GM11168 (cell line): ENCODE results near the gene PLXDC2.

Source experiments
- in situ Hi-C: fragments of 300-500 bp; cut with MboI; formaldehyde crosslinking; loops from one replicate; pipeline ENCODE4 v1.12.0; 2022; ENCODE audit warnings: low sequenced_read_pairs; ENCODE audit not compliant: unreplicated experiment

The PLXDC2 gene

DNA sequence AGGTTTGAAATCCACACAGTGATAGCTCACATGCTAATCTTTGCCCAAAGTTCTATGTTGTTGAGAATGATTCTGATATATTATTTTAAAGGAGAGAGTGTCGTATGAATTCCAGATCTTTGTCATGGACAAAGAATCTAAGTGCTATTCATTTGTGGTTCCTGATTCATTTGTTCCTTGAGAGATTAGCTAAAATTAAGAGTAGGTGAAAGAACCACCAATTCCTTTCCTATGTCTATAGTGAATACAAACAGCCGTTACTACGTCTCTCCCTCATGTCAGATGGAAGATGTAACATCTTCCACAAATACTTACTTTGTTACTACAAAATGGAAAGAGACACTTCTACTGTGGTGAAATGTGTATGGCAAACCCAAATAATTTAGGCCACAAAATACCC is 3.3 kb upstream of the PLXDC2 start:
- in situ Hi-C loops, result no loop called here

- in situ Hi-C loops, result no loop called here
Measured at GRCh38 chr10:19815036-19815730, 1.0 kb upstream of the PLXDC2 start.

GRCh38 chr10:19815731-19816410 is 361 bp upstream of the PLXDC2 start:
- in situ Hi-C loops, result no loop called here

GRCh38 chr10:19817231-19817933 is 1.1 kb downstream of the PLXDC2 start:
- in situ Hi-C loops, result no loop called here

GRCh38 chr10:19818876-19819275 is 2.6 kb downstream of the PLXDC2 start:
- in situ Hi-C loops, result no loop called here

GRCh38 chr10:19819419-19820033 is 3.3 kb downstream of the PLXDC2 start:
- in situ Hi-C loops, result no loop called here

DNA sequence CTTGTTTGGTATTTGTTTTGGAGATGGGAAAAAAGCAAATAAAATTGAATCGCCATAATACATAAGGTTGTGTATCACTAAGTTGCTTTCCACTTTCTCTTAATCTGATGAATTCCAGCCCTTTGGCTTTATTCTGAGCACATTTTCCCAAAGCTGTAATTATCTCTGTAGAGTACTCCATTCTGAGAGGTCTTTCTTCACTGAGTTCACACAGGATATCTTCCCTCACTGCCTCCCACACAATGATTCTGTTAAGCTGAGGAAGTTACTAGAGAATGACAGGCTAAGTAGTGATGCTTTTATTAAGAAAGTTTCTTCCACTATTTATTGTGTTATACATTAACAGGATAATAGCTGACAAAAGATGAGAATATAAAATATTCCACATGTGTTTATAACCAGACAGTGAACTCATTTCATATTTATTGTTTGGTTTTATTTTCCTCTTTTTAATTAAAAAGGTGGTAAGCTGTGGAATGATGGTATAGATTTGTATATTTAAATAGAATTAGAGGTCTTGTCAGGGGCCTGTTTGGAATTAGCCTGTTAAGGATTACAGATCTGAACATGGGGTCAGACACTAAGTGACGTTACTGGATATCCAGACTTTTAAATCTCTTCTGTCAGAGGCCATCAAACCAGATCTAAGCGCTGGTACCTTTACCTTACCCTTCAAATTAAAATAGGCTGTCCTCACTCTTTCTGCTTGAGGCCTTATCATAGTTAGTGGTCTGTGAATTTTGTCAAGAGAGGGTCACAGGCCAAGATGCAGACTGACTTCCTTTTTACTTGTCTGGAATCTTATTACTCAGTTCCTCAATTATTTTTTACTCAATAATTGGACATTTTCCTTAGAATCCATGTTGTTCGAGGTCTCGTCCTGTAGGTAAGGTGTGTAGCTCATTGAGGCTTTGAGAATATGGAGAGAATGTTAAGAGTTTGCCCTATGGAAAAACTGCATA is 8.4 kb downstream of the PLXDC2 start:
- in situ Hi-C loops, result no loop called here

GRCh38 chr10:19825700-19826099 is 9.5 kb downstream of the PLXDC2 start:
- in situ Hi-C loops, result no loop called here

DNA sequence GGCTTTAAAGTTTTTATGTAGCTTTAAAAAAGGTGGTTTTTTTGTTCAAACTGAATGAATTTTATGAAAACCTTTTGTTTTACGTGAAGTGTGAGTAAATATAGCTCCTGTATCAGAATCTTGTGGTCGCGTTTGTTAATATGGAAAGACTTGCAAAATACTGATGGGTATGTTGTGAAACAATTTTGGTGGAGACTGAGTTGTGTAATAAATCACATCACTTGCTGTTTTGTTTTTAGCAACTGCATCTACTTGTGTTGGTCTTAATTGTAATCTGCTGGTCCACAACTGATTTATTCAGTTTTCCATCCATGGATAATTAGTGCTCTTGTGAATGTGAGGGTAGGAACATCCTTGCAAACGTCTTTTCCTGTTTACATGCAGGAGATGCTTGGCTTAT is 10.5 kb downstream of the PLXDC2 start:
- in situ Hi-C loops, result no loop called here

GRCh38 chr10:19828278-19829049 is 12.2 kb downstream of the PLXDC2 start:
- in situ Hi-C loops, result no loop called here

DNA sequence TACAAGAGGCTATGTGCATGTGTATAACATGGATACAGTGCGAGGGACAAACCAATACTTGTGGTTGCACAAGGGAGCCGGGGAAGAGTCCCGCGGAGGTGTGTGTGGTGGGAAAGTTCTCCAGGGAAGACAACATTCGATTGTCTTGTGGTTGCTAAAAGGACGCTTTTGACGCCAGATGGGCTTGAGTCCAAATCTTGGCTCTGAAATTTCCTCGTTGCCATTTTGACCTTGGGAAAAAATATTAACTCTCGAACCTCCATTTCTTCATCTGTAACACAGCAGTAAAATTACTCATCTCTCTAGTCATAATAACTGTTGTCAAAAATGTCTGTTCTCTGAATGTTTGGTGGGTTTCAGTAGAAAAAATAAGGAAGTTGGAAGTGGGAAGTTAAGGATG is 16.5 kb downstream of the PLXDC2 start:
- in situ Hi-C loops, result no loop called here

DNA sequence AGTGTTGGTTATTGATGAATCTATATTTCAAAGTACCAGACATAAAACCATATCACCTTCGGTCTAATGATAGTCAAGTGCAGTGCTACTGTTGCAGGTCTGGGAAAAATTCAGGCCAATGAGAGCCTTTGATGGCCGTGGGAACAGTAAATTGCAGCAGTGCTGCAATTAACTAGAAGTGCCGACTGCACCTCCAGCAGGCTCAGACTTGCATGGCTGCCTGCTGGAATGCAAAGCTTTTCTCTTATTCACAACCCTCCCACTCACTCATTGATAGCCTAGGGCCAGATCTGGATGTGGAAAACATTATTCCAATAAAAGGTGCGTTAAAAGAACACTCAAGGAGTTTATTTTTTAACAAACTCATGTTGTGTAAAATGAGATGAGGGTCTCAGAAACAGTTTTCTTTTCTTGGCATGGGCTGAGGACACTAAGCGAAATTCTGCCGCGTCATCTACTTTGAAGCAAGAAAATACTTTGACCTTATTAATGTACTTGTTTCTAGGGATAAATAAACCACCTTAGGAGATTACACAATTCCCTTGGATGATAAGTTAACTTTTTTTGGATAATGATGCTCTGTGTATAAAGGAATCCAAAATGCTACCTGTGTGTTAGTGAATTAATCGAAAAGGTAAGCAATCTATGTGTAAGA is 17.1 kb downstream of the PLXDC2 start:
- in situ Hi-C loops, result no loop called here

DNA sequence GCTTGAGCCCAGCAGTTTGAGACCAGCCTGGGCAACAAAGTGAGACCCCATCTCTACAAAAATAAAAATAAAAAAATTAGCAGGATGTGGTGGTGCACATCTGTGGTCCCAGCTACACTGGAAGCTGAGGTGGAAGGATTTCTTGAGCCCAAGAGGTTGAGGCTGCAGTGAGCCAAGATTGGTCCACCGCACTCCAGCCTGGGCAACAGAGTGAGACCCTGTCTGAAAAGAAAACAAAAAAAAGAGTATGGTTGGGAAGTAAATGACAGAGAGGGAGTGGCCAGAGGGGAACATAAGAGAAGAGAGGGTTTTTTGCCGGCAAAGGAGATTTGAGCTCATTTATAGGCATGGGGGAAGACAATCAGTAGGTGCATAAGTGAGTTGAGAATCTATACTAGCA is 19.7 kb downstream of the PLXDC2 start:
- in situ Hi-C loops, result no loop called here

DNA sequence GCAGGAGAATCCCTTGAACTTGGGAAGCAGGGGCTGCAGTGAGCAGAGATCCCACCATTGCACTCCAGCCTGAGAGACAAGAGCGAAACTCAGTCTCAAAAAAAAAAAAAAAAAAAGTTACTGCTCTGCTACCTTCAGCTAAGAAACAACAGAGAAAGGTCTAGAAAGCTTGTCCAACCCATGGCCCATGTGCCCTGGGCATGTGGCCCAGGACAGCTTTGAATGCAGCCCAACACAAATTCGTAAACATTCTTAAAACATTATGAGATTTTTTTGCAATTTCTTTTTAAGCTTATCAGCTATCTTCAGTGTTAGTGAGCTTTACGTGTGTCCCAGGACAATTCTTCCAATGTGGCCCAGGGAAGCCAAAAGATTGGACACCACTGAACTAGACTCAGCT is 22.9 kb downstream of the PLXDC2 start:
- in situ Hi-C loops, result no loop called here

DNA sequence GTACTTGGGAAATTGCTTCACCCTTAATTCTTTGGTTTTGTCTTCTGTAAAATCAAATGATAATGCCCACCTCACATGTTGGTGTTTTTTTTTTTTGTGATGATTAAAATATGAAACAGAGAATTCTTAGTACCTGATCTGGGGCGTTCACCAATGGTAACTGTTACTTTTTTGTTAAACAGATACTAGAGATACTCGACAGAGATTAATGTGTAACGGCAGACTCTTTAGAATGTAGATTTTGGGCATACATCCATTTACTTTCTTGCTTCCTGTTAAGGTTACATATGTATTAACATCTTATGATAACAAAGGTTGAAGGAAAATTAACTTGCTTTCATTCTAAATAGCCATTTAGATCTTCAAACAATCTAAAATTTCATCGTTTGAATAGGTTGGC is 23.3 kb downstream of the PLXDC2 start:
- in situ Hi-C loops, result no loop called here

DNA sequence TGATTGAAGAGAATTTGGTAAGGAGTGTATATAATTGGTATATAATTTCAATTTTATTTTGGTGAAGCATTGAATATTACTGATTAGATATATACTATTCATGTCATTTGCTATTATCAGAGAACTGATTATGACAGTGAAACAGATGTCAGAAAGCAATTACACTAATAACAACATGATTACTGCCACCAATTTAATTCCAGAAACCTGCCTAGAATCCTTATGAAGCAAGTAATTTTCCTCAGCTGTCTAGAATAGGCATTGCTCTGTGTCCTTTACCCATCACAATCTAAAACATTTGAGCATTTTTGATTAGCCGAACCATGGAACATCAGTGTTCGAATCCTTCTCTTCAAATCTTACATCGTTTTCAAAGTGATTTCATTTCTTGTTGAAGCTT is 24.5 kb downstream of the PLXDC2 start:
- in situ Hi-C loops, result no loop called here

DNA sequence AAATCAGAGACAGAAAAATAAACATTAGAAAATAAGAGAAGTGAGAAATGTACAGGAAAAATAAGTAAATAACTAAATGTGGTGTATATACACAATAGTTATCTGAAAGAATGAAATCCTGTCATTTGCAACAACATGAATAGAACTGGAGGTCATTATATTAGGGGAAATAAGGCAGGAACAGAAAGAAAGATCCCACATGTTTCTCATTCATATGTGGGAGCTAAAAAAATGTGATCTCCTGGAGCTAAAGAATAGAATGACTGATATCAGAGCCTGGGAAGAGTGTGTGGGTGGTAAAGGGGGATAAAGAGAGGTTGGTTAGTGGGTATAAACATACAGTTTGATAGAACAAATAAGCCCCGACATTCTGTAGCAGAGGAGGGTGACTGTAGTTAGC is 27.3 kb downstream of the PLXDC2 start:
- in situ Hi-C loops, result no loop called here

DNA sequence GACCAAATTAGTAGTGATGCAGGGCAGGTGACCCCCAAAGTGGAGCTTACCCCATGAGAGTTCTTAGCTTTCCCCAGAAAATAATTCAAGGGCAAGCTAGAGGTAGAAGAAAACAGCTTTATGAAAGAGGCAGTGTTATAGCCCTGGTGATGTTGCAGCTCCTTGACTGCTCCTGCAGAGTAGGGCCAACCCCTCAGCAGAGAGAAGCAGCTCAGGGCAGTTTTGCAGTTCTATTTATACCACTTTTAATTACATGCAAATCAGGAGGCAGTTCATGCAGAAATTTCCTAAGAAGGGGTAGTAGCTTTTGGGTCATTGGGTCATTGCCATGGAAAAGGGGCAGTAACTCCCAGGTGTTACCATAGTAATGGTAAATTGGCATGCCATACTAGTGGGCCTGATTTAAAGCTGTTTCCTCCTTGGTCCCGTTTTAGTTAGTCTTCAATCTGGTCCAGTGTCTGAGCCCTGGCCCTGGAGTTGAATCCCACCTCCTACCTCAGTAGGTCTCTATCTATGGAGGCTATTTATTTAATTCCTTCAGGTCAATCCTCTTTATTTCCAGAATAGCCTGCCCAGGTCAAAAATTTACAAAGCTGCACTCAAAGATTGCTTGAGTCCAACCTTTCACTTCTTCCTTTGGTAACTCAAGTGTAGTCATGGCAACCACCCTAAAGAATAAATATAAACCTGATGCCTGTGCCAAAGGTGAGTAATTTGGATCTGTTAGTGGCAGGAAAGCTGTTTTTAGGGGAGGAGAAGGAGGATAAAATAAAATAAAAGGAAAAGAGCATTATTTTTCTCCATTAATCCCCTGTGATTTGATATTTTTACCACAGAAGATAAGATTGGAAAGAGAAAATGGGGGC is 29.5 kb downstream of the PLXDC2 start:
- in situ Hi-C loops, result no loop called here
